Immature natural killer cell (primary cell): ENCODE measurements around the gene NTHL1. TPM values are rescaled to one million over a fixed set of nuclear protein-coding genes. Genes with fewer than 3 reads are reported as not detected.

Experiments
- DNase-seq, 3 donors: peaks; one replicate each; pipeline ENCODE4 v3.0.0; 2022; ENCODE audit warnings: mixed read lengths in 1 of 3
- H3K27ac Mint-ChIP-seq, 6 donors: one replicate each; pipeline ENCODE4 v1.8.0; 2020; ENCODE audit warnings: mixed read lengths in 6 of 6, mild to moderate bottlenecking in 5 of 6, inconsistent platforms in 4 of 6, moderate library complexity in 3 of 6
- H3K27me3 Mint-ChIP-seq, 3 donors: one replicate each; pipeline ENCODE4 v1.8.0; 2020 to 2021; ENCODE audit warnings: low read depth in 3 of 3, mild to moderate bottlenecking in 3 of 3, mixed read lengths in 3 of 3, moderate library complexity in 3 of 3, inconsistent platforms in 1 of 3
- H3K36me3 Mint-ChIP-seq, 3 donors: one replicate each; pipeline ENCODE4 v1.8.0; 2020; ENCODE audit warnings: mixed read lengths in 3 of 3, inconsistent platforms in 2 of 3, mild to moderate bottlenecking in 2 of 3
- H3K4me1 Mint-ChIP-seq, 2 donors: one replicate each; pipeline ENCODE4 v1.8.0; 2020; ENCODE audit warnings: inconsistent platforms in 2 of 2, mild to moderate bottlenecking in 2 of 2, mixed read lengths in 2 of 2, moderate library complexity in 1 of 2
- H3K4me3 Mint-ChIP-seq, 5 donors: one replicate each; pipeline ENCODE4 v1.8.0; 2020; ENCODE audit warnings: mild to moderate bottlenecking in 5 of 5, mixed read lengths in 5 of 5, inconsistent platforms in 3 of 5, moderate library complexity in 3 of 5
- H3K9me3 Mint-ChIP-seq, 6 donors: one replicate each; pipeline ENCODE4 v1.8.0; 2020; ENCODE audit warnings: mild to moderate bottlenecking in 6 of 6, mixed read lengths in 6 of 6, inconsistent platforms in 4 of 6, moderate library complexity in 3 of 6
- polyA plus RNA-seq, 3 donors: library from polyadenylated mRNA; unstranded; fragments of 300-500 nt; fragmentation: Illumina TruSeq; gene quantifications; one replicate each; pipeline ENCODE4 v1.2.3, GENCODE V29; 2021

NTHL1 gene
- polyA plus RNA-seq, 3 donors from 2014 or later = 26.4 to 31.6 (median 29.7) TPM

- Mint-ChIP-seq H3K4me1 (no peaks in the 10 kb centered on the region), H3K27me3 (no peaks in the 10 kb centered on the region), H3K27ac (peak overlapping the region in 1 of 6 donors; percentile 34), H3K4me3 (no peak overlapping the region), H3K9me3 (no peaks in the 10 kb centered on the region), H3K36me3 (peaks cover 0 to 4% (median 0%) of the 10 kb centered on the region in 3 donors)
- DNase-seq = no peak
Observed at GRCh38 chr16:2088759-2089358, 41.2 kb upstream of the NTHL1 start.

GRCh38 chr16:2087748-2088631 lies 40.4 kb upstream of the NTHL1 start:
- no peaks in the 10 kb centered on the region for H3K4me1 Mint-ChIP-seq
- no peaks in the 10 kb centered on the region for H3K9me3 Mint-ChIP-seq
- H3K36me3 Mint-ChIP-seq = peaks cover 0 to 4% (median 0%) of the 10 kb centered on the region in 3 donors
- peaks cover 0 to 2% (median 0%) of the 10 kb centered on the region in 3 donors for H3K27me3 Mint-ChIP-seq
- no peak overlapping the region for H3K27ac Mint-ChIP-seq
- no peak overlapping the region for H3K4me3 Mint-ChIP-seq
- DNase-seq = no peak

- Mint-ChIP-seq H3K27ac (peak overlapping the region in 1 of 6 donors; percentile 28), H3K9me3 (no peaks in the 10 kb centered on the region), H3K36me3 (peaks cover 0 to 4% (median 0%) of the 10 kb centered on the region in 3 donors), H3K4me1 (no peaks in the 10 kb centered on the region), H3K4me3 (no peak overlapping the region), H3K27me3 (peaks cover 0 to 2% (median 1%) of the 10 kb centered on the region in 3 donors)
- DNase-seq = no peak
Observed at GRCh38 chr16:2086812-2087747, 39.4 kb upstream of the NTHL1 start.

GRCh38 chr16:2086106-2086742 lies 38.6 kb upstream of the NTHL1 start:
- no peak overlapping the region for H3K4me3 Mint-ChIP-seq
- no peak overlapping the region for H3K27ac Mint-ChIP-seq
- H3K9me3 Mint-ChIP-seq = no peaks in the 10 kb centered on the region
- DNase-seq = no peak
- no peaks in the 10 kb centered on the region for H3K4me1 Mint-ChIP-seq
- peaks cover 0 to 2% (median 1%) of the 10 kb centered on the region in 3 donors for H3K27me3 Mint-ChIP-seq
- H3K36me3 Mint-ChIP-seq = peaks cover 0 to 4% (median 0%) of the 10 kb centered on the region in 3 donors

- H3K9me3 Mint-ChIP-seq = no peaks in the 10 kb centered on the region
- no peaks in the 10 kb centered on the region for H3K4me1 Mint-ChIP-seq
- DNase-seq = no peak
- H3K4me3 Mint-ChIP-seq = no peak overlapping the region
- peaks cover 0 to 4% (median 0%) of the 10 kb centered on the region in 3 donors for H3K36me3 Mint-ChIP-seq
- H3K27me3 Mint-ChIP-seq = peaks cover 0 to 2% (median 1%) of the 10 kb centered on the region in 3 donors
- no peak overlapping the region for H3K27ac Mint-ChIP-seq
Observed at GRCh38 chr16:2085669-2086068, 38.0 kb upstream of the NTHL1 start.

- no peak overlapping the region for H3K4me3 Mint-ChIP-seq
- H3K9me3 Mint-ChIP-seq = no peaks in the 10 kb centered on the region
- peaks cover 0 to 3% (median 2%) of the 10 kb centered on the region in 3 donors for H3K27me3 Mint-ChIP-seq
- H3K27ac Mint-ChIP-seq = no peak overlapping the region
- H3K4me1 Mint-ChIP-seq = no peaks in the 10 kb centered on the region
- H3K36me3 Mint-ChIP-seq = peaks cover 0 to 4% (median 0%) of the 10 kb centered on the region in 3 donors
- DNase-seq = no peak
Observed at GRCh38 chr16:2084895-2085625, 37.4 kb upstream of the NTHL1 start.

GRCh38 chr16:2083876-2084780 lies 36.5 kb upstream of the NTHL1 start:
- H3K4me1 Mint-ChIP-seq = no peaks in the 10 kb centered on the region
- H3K27me3 Mint-ChIP-seq = peaks cover 0 to 3% (median 2%) of the 10 kb centered on the region in 3 donors
- no peak overlapping the region for H3K27ac Mint-ChIP-seq
- peaks cover 0 to 2% (median 0%) of the 10 kb centered on the region in 3 donors for H3K36me3 Mint-ChIP-seq
- DNase-seq = no peak
- H3K9me3 Mint-ChIP-seq = no peaks in the 10 kb centered on the region
- no peak overlapping the region for H3K4me3 Mint-ChIP-seq

GRCh38 chr16:2083409-2083808 lies 35.8 kb upstream of the NTHL1 start:
- Mint-ChIP-seq H3K4me3 (no peak overlapping the region), H3K36me3 (no peaks in the 10 kb centered on the region), H3K27me3 (peaks cover 0 to 3% (median 2%) of the 10 kb centered on the region in 3 donors), H3K27ac (no peak overlapping the region), H3K9me3 (no peaks in the 10 kb centered on the region), H3K4me1 (no peaks in the 10 kb centered on the region)
- no peak for DNase-seq

- H3K4me3 Mint-ChIP-seq = no peak overlapping the region
- peaks cover 0 to 3% (median 2%) of the 10 kb centered on the region in 3 donors for H3K27me3 Mint-ChIP-seq
- H3K4me1 Mint-ChIP-seq = no peaks in the 10 kb centered on the region
- DNase-seq = no peak
- H3K36me3 Mint-ChIP-seq = no peaks in the 10 kb centered on the region
- H3K9me3 Mint-ChIP-seq = no peaks in the 10 kb centered on the region
- H3K27ac Mint-ChIP-seq = no peak overlapping the region
Observed at GRCh38 chr16:2082983-2083364, 35.3 kb upstream of the NTHL1 start.

GRCh38 chr16:2082171-2082982 lies 34.7 kb upstream of the NTHL1 start:
- DNase-seq = no peak
- Mint-ChIP-seq H3K27me3 (peaks cover under 1 to 3% (median 2%) of the 10 kb centered on the region in 3 donors), H3K36me3 (peaks cover 0 to under 1% (median 0%) of the 10 kb centered on the region in 3 donors), H3K4me1 (no peaks in the 10 kb centered on the region), H3K4me3 (no peak overlapping the region), H3K27ac (no peak overlapping the region), H3K9me3 (no peaks in the 10 kb centered on the region)
